Raji (cell line): Measurements from ENCODE around the gene TRIM46.

Experiments
- POLR2A ChIP-seq: IDR thresholded peaks from 2 replicates; pipeline ENCODE4 v1.6.1; 2011; ENCODE audit warnings: low read depth, low read length, control low read depth; ENCODE audit not compliant: insufficient read depth

Gene TRIM46, protein sequence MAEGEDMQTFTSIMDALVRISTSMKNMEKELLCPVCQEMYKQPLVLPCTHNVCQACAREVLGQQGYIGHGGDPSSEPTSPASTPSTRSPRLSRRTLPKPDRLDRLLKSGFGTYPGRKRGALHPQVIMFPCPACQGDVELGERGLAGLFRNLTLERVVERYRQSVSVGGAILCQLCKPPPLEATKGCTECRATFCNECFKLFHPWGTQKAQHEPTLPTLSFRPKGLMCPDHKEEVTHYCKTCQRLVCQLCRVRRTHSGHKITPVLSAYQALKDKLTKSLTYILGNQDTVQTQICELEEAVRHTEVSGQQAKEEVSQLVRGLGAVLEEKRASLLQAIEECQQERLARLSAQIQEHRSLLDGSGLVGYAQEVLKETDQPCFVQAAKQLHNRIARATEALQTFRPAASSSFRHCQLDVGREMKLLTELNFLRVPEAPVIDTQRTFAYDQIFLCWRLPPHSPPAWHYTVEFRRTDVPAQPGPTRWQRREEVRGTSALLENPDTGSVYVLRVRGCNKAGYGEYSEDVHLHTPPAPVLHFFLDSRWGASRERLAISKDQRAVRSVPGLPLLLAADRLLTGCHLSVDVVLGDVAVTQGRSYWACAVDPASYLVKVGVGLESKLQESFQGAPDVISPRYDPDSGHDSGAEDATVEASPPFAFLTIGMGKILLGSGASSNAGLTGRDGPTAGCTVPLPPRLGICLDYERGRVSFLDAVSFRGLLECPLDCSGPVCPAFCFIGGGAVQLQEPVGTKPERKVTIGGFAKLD

DNA sequence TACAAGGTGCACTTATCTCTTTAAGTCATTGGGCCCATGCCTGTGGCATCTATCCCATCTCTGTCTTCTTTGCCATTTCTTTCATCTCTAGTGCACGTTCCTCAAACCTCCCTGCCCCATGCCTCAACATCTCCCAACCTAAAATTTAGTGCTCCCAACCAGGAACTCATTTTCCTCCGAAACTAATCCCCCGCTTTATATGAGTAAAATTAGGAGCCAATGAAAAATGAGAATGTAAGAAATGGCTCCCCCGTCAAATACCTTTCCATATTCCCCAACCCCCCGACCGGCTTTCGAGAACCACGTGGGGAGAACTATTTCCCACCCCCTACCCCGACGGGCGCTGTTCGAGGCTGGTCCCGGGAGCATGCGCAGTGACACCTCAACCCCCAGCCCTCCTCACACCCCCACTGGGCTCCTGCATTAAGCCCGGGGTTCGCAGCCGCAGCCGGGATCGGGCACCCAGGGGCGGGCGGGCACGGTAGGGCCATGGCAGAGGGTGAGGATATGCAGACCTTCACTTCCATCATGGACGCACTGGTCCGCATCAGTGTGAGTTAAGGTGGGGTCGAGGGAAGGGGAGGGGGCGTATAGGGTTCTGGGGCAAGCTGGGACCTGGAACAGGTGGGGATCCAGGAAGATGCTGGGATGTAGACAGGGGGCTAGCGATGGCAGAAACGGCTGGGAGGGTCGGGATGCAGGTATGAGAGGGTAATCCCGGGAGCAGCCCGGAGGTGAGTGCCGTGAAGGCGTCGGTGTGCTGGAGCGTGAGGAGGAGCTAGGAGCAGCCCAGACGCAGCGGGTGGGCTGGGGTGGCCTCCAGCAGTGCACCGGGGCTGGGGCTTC is at the start of gene TRIM46:
Gene TRIM46 (plus strand): TSS at position 372 of the 846 bp plus-strand sequence. CDS start 118 bp downstream, at position 490.
- no peak; the same call in 1 of the 2 replicates for TF ChIP-seq POLR2A

- no peak for TF ChIP-seq POLR2A
Measured at GRCh38 chr1:155124503-155125463, 48.9 kb upstream of the TRIM46 start.

DNA sequence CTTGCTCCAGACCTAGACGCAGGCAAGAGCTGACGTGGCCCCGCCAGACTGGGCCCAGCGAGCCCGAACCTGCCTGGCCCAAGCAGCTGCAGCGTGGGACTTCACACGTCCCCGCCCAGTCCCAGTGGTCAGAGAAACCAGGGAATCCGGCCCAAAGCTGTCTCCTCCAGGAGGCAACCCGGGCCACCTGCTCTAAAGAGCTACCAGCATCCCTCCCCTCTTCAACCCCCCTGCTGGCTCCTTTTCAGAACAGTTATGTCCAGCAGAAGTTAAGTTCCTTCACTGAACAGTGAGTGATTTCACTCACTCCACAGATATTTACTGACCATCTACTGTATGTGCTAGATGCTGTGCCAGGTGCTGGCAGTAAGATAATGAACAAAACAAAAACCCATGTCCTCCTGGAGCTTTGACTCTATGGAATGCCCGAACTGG is 48.1 kb upstream of the TRIM46 start:
- no peak for TF ChIP-seq POLR2A

DNA sequence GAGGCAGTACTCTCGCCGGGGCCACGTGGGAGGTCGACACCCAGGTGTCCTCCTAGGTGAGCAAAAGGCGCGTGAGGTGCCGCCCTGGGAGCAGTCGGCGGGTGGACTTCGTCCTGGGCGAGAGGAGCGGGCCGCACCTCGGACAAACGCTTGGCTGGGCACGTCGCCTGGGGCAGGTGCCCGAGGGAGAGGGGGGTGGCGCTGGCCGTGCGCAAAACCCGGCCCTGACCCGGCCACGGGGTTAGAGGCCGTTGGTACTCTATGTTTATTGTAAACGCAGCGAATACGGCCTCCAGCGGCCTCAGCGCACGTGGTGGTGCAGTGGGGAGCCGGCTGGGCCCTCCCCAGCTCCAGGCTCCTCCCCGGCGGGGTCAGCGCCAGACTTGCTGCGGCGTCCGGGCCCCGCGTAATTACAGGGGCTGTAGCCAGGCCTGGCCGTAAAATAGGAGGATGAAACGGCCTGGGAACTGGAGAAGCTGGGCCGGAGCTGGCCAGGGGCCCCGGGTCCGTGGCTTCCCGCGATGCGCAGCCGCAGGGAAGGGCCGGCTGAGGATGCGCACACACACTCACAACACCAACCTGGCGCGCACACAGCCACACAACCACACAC is 47.6 kb upstream of the TRIM46 start:
- TF ChIP-seq POLR2A, result no peak

GRCh38 chr1:155126556-155127104 is 47.0 kb upstream of the TRIM46 start:
- TF ChIP-seq POLR2A, result no peak

DNA sequence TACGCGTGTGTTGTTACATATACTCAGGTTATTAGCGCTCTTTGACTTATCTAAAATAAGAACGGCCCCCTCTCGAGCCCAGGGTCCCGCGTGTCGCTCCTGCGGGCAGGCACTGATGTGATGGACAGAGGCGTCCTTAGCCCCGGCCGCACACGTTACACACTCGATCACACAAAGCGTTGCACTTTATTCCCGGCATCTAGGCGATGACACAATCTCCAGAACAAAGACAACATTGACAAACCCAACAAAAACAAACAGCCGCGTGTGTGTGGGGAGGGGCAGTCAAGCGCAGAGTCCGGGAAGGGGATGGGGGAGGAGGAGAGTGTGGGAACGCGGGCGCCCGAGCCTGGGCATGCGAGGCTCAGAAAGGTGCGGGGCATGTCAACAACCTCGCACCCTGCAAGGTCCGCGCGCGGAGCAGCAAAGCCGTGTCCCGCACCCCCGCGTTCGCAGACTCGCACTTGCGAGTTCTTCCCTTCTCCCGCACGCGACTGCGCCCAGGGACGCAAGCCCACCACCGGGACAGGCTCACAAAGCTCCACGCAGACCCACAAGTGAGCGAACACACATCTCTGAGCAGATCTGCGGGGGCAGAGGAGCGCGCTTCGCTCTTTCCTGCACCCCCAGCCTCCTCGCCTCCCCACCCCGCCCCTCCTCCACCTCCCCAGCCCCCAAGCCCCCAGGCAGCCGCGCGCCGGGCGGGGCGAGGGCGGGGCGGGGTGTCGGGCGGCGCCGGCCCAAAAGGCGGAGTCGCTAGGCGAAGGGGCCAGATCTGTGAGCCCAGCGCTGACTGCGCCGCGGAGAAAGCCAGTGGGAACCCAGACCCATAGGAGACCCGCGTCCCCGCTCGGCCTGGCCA is 46.3 kb upstream of the TRIM46 start, which contains the start of gene EFNA1:
Gene EFNA1 (plus strand): TSS at position 772 of the 862 bp plus-strand sequence. CDS start 102 bp downstream, outside the sequence.
- TF ChIP-seq POLR2A, result no peak

- no peak for TF ChIP-seq POLR2A
Measured at GRCh38 chr1:155127967-155128754, 45.5 kb upstream of the TRIM46 start.

GRCh38 chr1:155128755-155129473 is 44.7 kb upstream of the TRIM46 start:
- no peak for TF ChIP-seq POLR2A

- TF ChIP-seq POLR2A, result no peak
Measured at GRCh38 chr1:155130272-155131006, 43.2 kb upstream of the TRIM46 start.

- no peak for TF ChIP-seq POLR2A
Measured at GRCh38 chr1:155131285-155131684, 42.4 kb upstream of the TRIM46 start.
